ENCODE measurements around the gene GBA2. TPM values are rescaled to one million over a fixed set of nuclear protein-coding genes. Genes with fewer than 3 reads are reported as not detected.

GBA2 gene
- polyA plus RNA-seq, 3 donors, result 18.1 to 130 (median 26.4) TPM

DNA sequence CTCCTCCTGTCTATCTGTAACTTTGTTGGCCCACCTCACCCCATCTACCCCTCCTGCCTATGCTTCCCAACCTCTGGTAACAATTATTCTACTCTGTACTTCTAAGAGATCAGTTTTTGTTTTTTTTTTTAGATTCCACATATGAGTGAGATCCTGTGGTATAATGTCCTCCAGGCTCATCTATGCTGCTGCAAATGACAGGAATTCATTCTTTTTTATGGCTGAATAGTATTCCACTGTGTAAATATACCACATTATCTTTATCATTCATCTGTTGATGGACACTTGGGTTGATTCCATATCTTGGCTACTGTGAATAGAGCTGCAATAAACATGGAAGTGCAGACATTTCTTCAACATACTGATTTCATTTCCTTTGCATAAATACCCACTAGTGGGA, 34.4 kb upstream of the GBA2 start:
- Mint-ChIP-seq H3K27me3 (ENCODE audit: low read depth in 3 of 3) (no peaks in the 10 kb centered on the region), H3K4me3 (no peak overlapping the region), H3K9me3 (peaks cover 0 to 3% (median 0%) of the 10 kb centered on the region in 7 donors), H3K27ac (peak overlapping the region in 1 of 7 donors; percentile 48), H3K4me1 (no peaks in the 10 kb centered on the region), H3K36me3 (no peaks in the 10 kb centered on the region)
- no peaks in the 10 kb centered on the region for H3K79me2 ChIP-seq (ENCODE audit: insufficient read depth, low read length)
- H3K4me1 ChIP-seq (ENCODE audit: control insufficient read depth in 1 of 2, insufficient read depth in 2 of 2, low read length in 2 of 2), result no peaks in the 10 kb centered on the region
- intact Hi-C loops (cut with micrococcal nuclease), result no loop called here
- no peak overlapping the region for H3K4me2 ChIP-seq (replicated peaks; ENCODE audit: extremely low read depth, low read length, poor library complexity, severe bottlenecking)
- H3K27ac ChIP-seq (ENCODE audit: low read depth in 1 of 2, low read length in 2 of 2), result no peak overlapping the region
- no peak overlapping the region for H3K9ac ChIP-seq (ENCODE audit: insufficient read depth, low read length, poor library complexity, severe bottlenecking)
- H2AFZ ChIP-seq (ENCODE audit: insufficient read depth, low read depth, low read length, poor library complexity, severe bottlenecking), result no peak overlapping the region
- no peak overlapping the region for H3K4me3 ChIP-seq (replicated peaks in 1 of 3; ENCODE audit: low read depth in 2 of 3, low read length in 3 of 3)
- no peak for TF ChIP-seq CTCF (IDR thresholded peaks at IDR 0.05)
- H3K36me3 ChIP-seq (replicated peaks in 1 of 2; ENCODE audit: control insufficient read depth in 1 of 2, insufficient read depth in 2 of 2, low read length in 2 of 2), result no peaks in the 10 kb centered on the region
- DNase-seq, result no peak
- H3K27me3 ChIP-seq (ENCODE audit: control insufficient read depth in 2 of 2, insufficient read depth in 2 of 2, low read length in 2 of 2), result no peaks in the 10 kb centered on the region
- H3K9me3 ChIP-seq (replicated peaks in 1 of 2; ENCODE audit: control insufficient read depth in 1 of 2, insufficient read depth in 1 of 2, low read length in 2 of 2), result no peaks in the 10 kb centered on the region
- no peaks in the 10 kb centered on the region for H4K20me1 ChIP-seq (ENCODE audit: insufficient read depth, low read length)

DNA sequence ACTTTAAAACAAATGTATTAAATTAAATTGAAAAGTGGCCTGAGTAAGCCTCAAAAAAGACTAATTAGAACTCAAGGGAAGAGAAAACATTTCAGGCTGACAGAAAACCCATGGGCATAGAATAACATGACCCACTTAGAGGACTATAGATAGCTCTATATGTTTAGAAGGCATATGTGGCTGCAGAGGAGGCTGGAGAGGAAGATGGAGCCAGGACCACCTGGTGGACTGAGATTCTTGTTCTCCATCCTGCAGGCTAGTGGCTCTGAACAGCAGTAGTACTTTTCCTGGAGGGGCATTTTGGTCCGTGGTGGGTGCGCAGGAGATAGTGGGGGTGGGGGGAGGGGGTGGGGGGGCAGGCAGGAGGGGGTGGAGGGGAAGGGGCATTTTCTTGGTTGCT, 32.0 kb upstream of the GBA2 start:
- DNase-seq, result no peak
- peaks cover 3% of the 10 kb centered on the region for H3K4me1 Mint-ChIP-seq
- intact Hi-C loops (cut with micrococcal nuclease), result no loop called here
- no peak overlapping the region for H3K4me3 Mint-ChIP-seq
- H3K4me2 ChIP-seq (replicated peaks; ENCODE audit: extremely low read depth, low read length, poor library complexity, severe bottlenecking), result no peak overlapping the region
- H3K9ac ChIP-seq (ENCODE audit: insufficient read depth, low read length, poor library complexity, severe bottlenecking), result no peak overlapping the region
- H3K27ac ChIP-seq (ENCODE audit: low read depth in 1 of 2, low read length in 2 of 2), result no peak overlapping the region
- no CpG with 5 or more reads among the region's 2 CpGs for WGBS (ENCODE audit: insufficient coverage)
- no peaks in the 10 kb centered on the region for H3K36me3 Mint-ChIP-seq
- H3K27ac Mint-ChIP-seq, result no peak overlapping the region
- no peak overlapping the region for H2AFZ ChIP-seq (ENCODE audit: insufficient read depth, low read depth, low read length, poor library complexity, severe bottlenecking)
- no peaks in the 10 kb centered on the region for H3K79me2 ChIP-seq (ENCODE audit: insufficient read depth, low read length)
- H3K9me3 Mint-ChIP-seq, result peaks cover 0 to 3% (median 0%) of the 10 kb centered on the region in 7 donors
- H3K36me3 ChIP-seq (replicated peaks in 1 of 2; ENCODE audit: control insufficient read depth in 1 of 2, insufficient read depth in 2 of 2, low read length in 2 of 2), result no peaks in the 10 kb centered on the region
- H3K27me3 ChIP-seq (ENCODE audit: control insufficient read depth in 2 of 2, insufficient read depth in 2 of 2, low read length in 2 of 2), result no peaks in the 10 kb centered on the region
- H3K4me1 ChIP-seq (ENCODE audit: control insufficient read depth in 1 of 2, insufficient read depth in 2 of 2, low read length in 2 of 2), result peaks cover 4% of the 10 kb centered on the region in 2 donors
- peaks cover 0 to 1% (median 0%) of the 10 kb centered on the region in 3 donors for H3K27me3 Mint-ChIP-seq (ENCODE audit: low read depth in 3 of 3)
- H4K20me1 ChIP-seq (ENCODE audit: insufficient read depth, low read length), result no peaks in the 10 kb centered on the region
- H3K9me3 ChIP-seq (replicated peaks in 1 of 2; ENCODE audit: control insufficient read depth in 1 of 2, insufficient read depth in 1 of 2, low read length in 2 of 2), result no peaks in the 10 kb centered on the region
- TF ChIP-seq CTCF (IDR thresholded peaks at IDR 0.05), result no peak
- no peak overlapping the region for H3K4me3 ChIP-seq (replicated peaks in 1 of 3; ENCODE audit: low read depth in 2 of 3, low read length in 3 of 3)

Data from CD14-positive monocyte (primary cell).